Rectal smooth muscle tissue (tissue), 1 donor: Measurements from ENCODE around the gene MATCAP1.

Experiments used
- H3K27ac ChIP-seq: one replicate; pipeline ENCODE4 v1.7.0; 2013; ENCODE audit warnings: low read depth, low read length, inconsistent platforms
- H3K27me3 ChIP-seq: one replicate; pipeline ENCODE4 v1.7.0; 2013; ENCODE audit warnings: low read length; ENCODE audit not compliant: control insufficient read depth, insufficient read depth
- H3K36me3 ChIP-seq: one replicate; pipeline ENCODE4 v1.7.0; 2013; ENCODE audit warnings: low read length; ENCODE audit not compliant: control insufficient read depth, insufficient read depth
- H3K4me1 ChIP-seq: one replicate; pipeline ENCODE4 v1.7.0; 2013; ENCODE audit warnings: low read length; ENCODE audit not compliant: control insufficient read depth, insufficient read depth
- H3K4me3 ChIP-seq: one replicate; pipeline ENCODE4 v1.7.0; 2013; ENCODE audit warnings: low read length
- H3K9ac ChIP-seq: one replicate; pipeline ENCODE4 v1.7.0; 2013; ENCODE audit warnings: low read length

Gene MATCAP1

GRCh38 chr16:67170949-67171649 is 12.7 kb downstream of the MATCAP1 start:
- Histone ChIP-seq H3K4me3 (peak overlapping the region; percentile 66), H3K27ac (peak overlapping the region; percentile 93), H3K36me3 (no peaks in the 10 kb centered on the region), H3K27me3 (peaks cover 4% of the 10 kb centered on the region), H3K4me1 (peaks cover 25% of the 10 kb centered on the region), H3K9ac (peak overlapping the region; percentile 52)

- Histone ChIP-seq H3K4me1 (peaks cover 25% of the 10 kb centered on the region), H3K9ac (peak within 1 kb of the TSS; percentile 52), H3K27ac (peak within 1 kb of the TSS; percentile 93), H3K27me3 (peaks cover 9% of the 10 kb centered on the region), H3K36me3 (no peaks in the 10 kb centered on the region), H3K4me3 (peak within 1 kb of the TSS; percentile 66)
Observed at GRCh38 chr16:67170168-67170948, 13.4 kb downstream of the MATCAP1 start, which contains the start of gene NOL3. NOL3 (plus strand) TSS chr16:67170538.

GRCh38 chr16:67169642-67170167 is 14.1 kb downstream of the MATCAP1 start:
- Histone ChIP-seq H3K36me3 (no peaks in the 10 kb centered on the region), H3K27me3 (peaks cover 16% of the 10 kb centered on the region), H3K4me3 (peak overlapping the region; percentile 66), H3K27ac (peak overlapping the region; percentile 93), H3K4me1 (peaks cover 24% of the 10 kb centered on the region), H3K9ac (peak overlapping the region; percentile 45)

GRCh38 chr16:67169011-67169451 is 14.7 kb downstream of the MATCAP1 start:
- peaks cover 20% of the 10 kb centered on the region for H3K4me1 ChIP-seq
- H3K9ac ChIP-seq, result no peak overlapping the region

GRCh38 chr16:67167588-67167987 is 16.2 kb downstream of the MATCAP1 start:
- H3K9ac ChIP-seq, result no peak overlapping the region
- H3K36me3 ChIP-seq, result no peaks in the 10 kb centered on the region
- peaks cover 19% of the 10 kb centered on the region for H3K4me1 ChIP-seq
- peaks cover 29% of the 10 kb centered on the region for H3K27me3 ChIP-seq
- H3K4me3 ChIP-seq, result no peak overlapping the region
- H3K27ac ChIP-seq, result no peak overlapping the region

More at GRCh38 chr16:67169011-67169451, 14.7 kb downstream of the MATCAP1 start:
- Histone ChIP-seq H3K27me3 (peaks cover 18% of the 10 kb centered on the region), H3K36me3 (no peaks in the 10 kb centered on the region), H3K4me3 (peak overlapping the region; percentile 66), H3K27ac (peak overlapping the region; percentile 93)

- Histone ChIP-seq H3K4me1 (peaks cover 19% of the 10 kb centered on the region), H3K27me3 (peaks cover 32% of the 10 kb centered on the region), H3K4me3 (no peak overlapping the region), H3K36me3 (no peaks in the 10 kb centered on the region), H3K9ac (no peak overlapping the region), H3K27ac (no peak overlapping the region)
Observed at GRCh38 chr16:67166598-67167168, 17.1 kb downstream of the MATCAP1 start.

GRCh38 chr16:67166110-67166547 is 17.6 kb downstream of the MATCAP1 start:
- Histone ChIP-seq H3K36me3 (no peaks in the 10 kb centered on the region), H3K9ac (no peak overlapping the region), H3K27ac (no peak overlapping the region), H3K4me1 (peaks cover 18% of the 10 kb centered on the region), H3K4me3 (no peak overlapping the region), H3K27me3 (peaks cover 35% of the 10 kb centered on the region)

- H3K4me1 ChIP-seq, result peaks cover 16% of the 10 kb centered on the region
- H3K4me3 ChIP-seq, result peak overlapping the region; percentile 54
- peak overlapping the region; percentile 36 for H3K27ac ChIP-seq
- peaks cover 35% of the 10 kb centered on the region for H3K27me3 ChIP-seq
- H3K9ac ChIP-seq, result no peak overlapping the region
- no peaks in the 10 kb centered on the region for H3K36me3 ChIP-seq
Observed at GRCh38 chr16:67165121-67166078, 18.4 kb downstream of the MATCAP1 start.

GRCh38 chr16:67164599-67165061 is 19.1 kb downstream of the MATCAP1 start, which contains the start of gene HSF4:
HSF4 (plus strand) TSS chr16:67164745; CDS start chr16:67164812, 67 bp downstream.
- Histone ChIP-seq H3K27ac (peak within 1 kb of the TSS; percentile 67), H3K4me1 (peaks cover 19% of the 10 kb centered on the region), H3K9ac (no peak within 1 kb of the TSS), H3K4me3 (peak within 1 kb of the TSS; percentile 57), H3K27me3 (peaks cover 35% of the 10 kb centered on the region), H3K36me3 (no peaks in the 10 kb centered on the region)

- H3K9ac ChIP-seq, result no peak overlapping the region
- H3K4me3 ChIP-seq, result peak overlapping the region; percentile 57
- peaks cover 14% of the 10 kb centered on the region for H3K4me1 ChIP-seq
- no peaks in the 10 kb centered on the region for H3K36me3 ChIP-seq
- peak overlapping the region; percentile 67 for H3K27ac ChIP-seq
- peaks cover 35% of the 10 kb centered on the region for H3K27me3 ChIP-seq
Observed at GRCh38 chr16:67163999-67164558, 19.7 kb downstream of the MATCAP1 start.
